K562 (cell line): ENCODE data around the gene TGFBR3L. TPM values are rescaled to one million over a fixed set of nuclear protein-coding genes. Genes with fewer than 3 reads are reported as not detected.

Experiments used
- ATF1 ChIP-seq, 2 experiments: fragments of 450-650 bp in 1 of 2; IDR thresholded peaks; 2 replicates each; pipeline ENCODE4 v1.6.1; 2016; ENCODE audit warnings: missing compliant biosample characterization in 1 of 2, missing genetic modification characterization in 1 of 2
- BACH1 ChIP-seq: fragments of 200-800 bp; sonication (Bioruptor generic); IDR thresholded peaks from 2 replicates; pipeline ENCODE4 v1.6.1; 2016; ENCODE audit warnings: missing genetic modification characterization, missing compliant biosample characterization
- BDP1 ChIP-seq: IDR thresholded peaks from 3 replicates; pipeline ENCODE4 v1.6.1; 2011; ENCODE audit not compliant: insufficient read length, insufficient read depth
- C11orf30 ChIP-seq: fragments of 450-650 bp; IDR thresholded peaks from 2 replicates; pipeline ENCODE4 v1.6.1; 2016; ENCODE audit warnings: low read depth, mild to moderate bottlenecking
- EP400 ChIP-seq: fragments of 450-650 bp; IDR thresholded peaks from 2 replicates; pipeline ENCODE4 v1.6.1; 2017; ENCODE audit warnings: antibody characterized with exemption, mild to moderate bottlenecking, moderate library complexity
- ESRRB ChIP-seq: fragments of 250-450 bp; sonication (Bioruptor Pico); IDR thresholded peaks from 2 replicates; pipeline ENCODE4 v1.5.0; 2020; ENCODE audit warnings: mild to moderate bottlenecking, moderate library complexity, borderline replicate concordance
- HEY1 ChIP-seq: fragments of 250-450 bp; sonication (Bioruptor Pico); IDR thresholded peaks from 2 replicates; pipeline ENCODE4 v1.5.0; 2020; ENCODE audit warnings: mild to moderate bottlenecking, moderate library complexity, borderline replicate concordance
- HINFP ChIP-seq: fragments of 450-650 bp; conservative IDR thresholded peaks from 2 replicates; pipeline ENCODE4 v1.6.1; 2016; ENCODE audit warnings: missing genetic modification characterization, low read depth, mild to moderate bottlenecking, control low read depth, missing compliant biosample characterization
- IRF9 ChIP-seq: fragments of 450-650 bp; IDR thresholded peaks from 2 replicates; pipeline ENCODE4 v1.6.1; 2016; ENCODE audit warnings: missing biosample characterization, missing genetic modification characterization
- KDM1A ChIP-seq, 2 experiments: fragments of 450-650 bp; IDR thresholded peaks; 2 replicates each; pipeline ENCODE4 v1.6.1; 2016; ENCODE audit warnings: mild to moderate bottlenecking in 2 of 2
- KHSRP ChIP-seq: fragments of 450-650 bp; IDR thresholded peaks from 2 replicates; pipeline ENCODE4 v1.6.1; 2017
- KLF10 ChIP-seq: fragments of 250-450 bp; sonication (Bioruptor Pico); IDR thresholded peaks from 2 replicates; pipeline ENCODE4 v1.6.1; 2021; ENCODE audit warnings: matching md5 sums
- MBD1 ChIP-seq: fragments of 250-450 bp; sonication (Bioruptor Pico); IDR thresholded peaks from 2 replicates; pipeline ENCODE4 v1.8.0; 2022; ENCODE audit warnings: inconsistent platforms
- POLR2AphosphoS2 ChIP-seq: IDR thresholded peaks from 2 replicates; pipeline ENCODE4 v1.6.1; 2012; ENCODE audit warnings: low read length, improper control_type of control experiment
- RBM15 ChIP-seq: fragments of 200-400 bp; formaldehyde crosslinking; IDR thresholded peaks from 2 replicates; pipeline ENCODE4 v1.6.1; 2018; ENCODE audit warnings: mild to moderate bottlenecking, low read length, moderate library complexity; ENCODE audit not compliant: insufficient read depth
- SMARCA5 ChIP-seq: fragments of 450-650 bp; IDR thresholded peaks from 2 replicates; pipeline ENCODE4 v1.6.1; 2016
- STAG1 ChIP-seq: sonication (generic); formaldehyde crosslinking; IDR thresholded peaks from 2 replicates; pipeline ENCODE4 v1.5.0; 2020; ENCODE audit warnings: missing genetic modification reagents, borderline replicate concordance
- TGIF2 ChIP-seq: sonication (generic); formaldehyde crosslinking; IDR thresholded peaks from 2 replicates; pipeline ENCODE4 v1.8.1; 2022; ENCODE audit warnings: mild to moderate bottlenecking, missing genetic modification reagents, moderate library complexity
- XRCC5 ChIP-seq: fragments of 200-400 bp; formaldehyde crosslinking; IDR thresholded peaks from 2 replicates; pipeline ENCODE4 v1.6.1; 2017; ENCODE audit warnings: low read depth, mild to moderate bottlenecking, low read length
- ZNF140 ChIP-seq: fragments of 250-450 bp; sonication (Bioruptor Pico); IDR thresholded peaks from 2 replicates; pipeline ENCODE4 v1.8.0; 2021; ENCODE audit warnings: moderate library complexity, mild to moderate bottlenecking, inconsistent platforms
- ZNF24 ChIP-seq: fragments of 450-650 bp; IDR thresholded peaks from 2 replicates; pipeline ENCODE4 v1.6.1; 2016
- ZNF445 ChIP-seq: fragments of 250-450 bp; sonication (Bioruptor Pico); IDR thresholded peaks from 2 replicates; pipeline ENCODE4 v1.4.0; 2020; ENCODE audit warnings: low read depth, mild to moderate bottlenecking, moderate library complexity
- ZNF778 ChIP-seq: fragments of 450-650 bp; formaldehyde crosslinking; IDR thresholded peaks from 2 replicates; pipeline ENCODE4 v1.4.0; 2020; ENCODE audit warnings: mild to moderate bottlenecking, moderate library complexity
- ZNF830 ChIP-seq: fragments of 250-450 bp; sonication (Bioruptor Pico); IDR thresholded peaks from 2 replicates; pipeline ENCODE4 v1.5.0; 2021; ENCODE audit warnings: mild to moderate bottlenecking
- polyA plus RNA-seq, 8 experiments: library from polyadenylated mRNA; depleted of rRNA in 4 of 8; stranded (reverse) in 5 of 8; unstranded in 3 of 8; fragments of >200 nt; fragmentation: Nextera tagmentation in 2 of 8; fragmentation: Illumina TruSeq in 1 of 8; extraction: Ambion mirVana in 2 of 8; extraction: Trizol in 1 of 8; gene quantifications; 2 replicates each; pipeline versions ENCODE4 v1.2.1 to v1.2.3, GENCODE V29; 2011 to 2014; ENCODE audit warnings: inconsistent platforms in 1 of 8, missing spikeins in 1 of 8
- total RNA-seq, 7 experiments: library from RNA; depleted of rRNA in 6 of 7; stranded (reverse); fragments of >200 nt in 6 of 7; fragmentation: Illumina TruSeq in 2 of 7; extraction: Trizol in 2 of 7; gene quantifications; 2 replicates each; pipeline versions ENCODE4 v1.2.1 to v1.2.3, GENCODE V29; 2011 to 2021; ENCODE audit warnings: low replicate concordance in 1 of 7
- TF ChIP-seq, protein P1 (sequence below): fragments of 250-450 bp; sonication (Bioruptor Pico); IDR thresholded peaks from 2 replicates; pipeline ENCODE4 v1.5.0; 2021

TGFBR3L gene
- total and polyA plus RNA-seq, 9 of the 15 experiments (the other 6 are each of a cell fraction or from before 2014, with no cell fraction given), result not detected

- TF ChIP-seq EP400, result no peak
- TF ChIP-seq ZNF445 (CRISPR knock-in tag), result no peak
- TF ChIP-seq KHSRP, result no peak
- TF ChIP-seq ZNF140 (CRISPR knock-in tag), result no peak
- no peak for TF ChIP-seq BDP1
- no peak for TF ChIP-seq HINFP
- TF ChIP-seq SMARCA5, result no peak
- TF ChIP-seq, protein P1, sequence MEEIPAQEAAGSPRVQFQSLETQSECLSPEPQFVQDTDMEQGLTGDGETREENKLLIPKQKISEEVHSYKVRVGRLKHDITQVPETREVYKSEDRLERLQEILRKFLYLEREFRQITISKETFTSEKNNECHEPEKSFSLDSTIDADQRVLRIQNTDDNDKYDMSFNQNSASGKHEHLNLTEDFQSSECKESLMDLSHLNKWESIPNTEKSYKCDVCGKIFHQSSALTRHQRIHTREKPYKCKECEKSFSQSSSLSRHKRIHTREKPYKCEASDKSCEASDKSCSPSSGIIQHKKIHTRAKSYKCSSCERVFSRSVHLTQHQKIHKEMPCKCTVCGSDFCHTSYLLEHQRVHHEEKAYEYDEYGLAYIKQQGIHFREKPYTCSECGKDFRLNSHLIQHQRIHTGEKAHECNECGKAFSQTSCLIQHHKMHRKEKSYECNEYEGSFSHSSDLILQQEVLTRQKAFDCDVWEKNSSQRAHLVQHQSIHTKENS (CRISPR knock-in tag), result no peak
- TF ChIP-seq POLR2AphosphoS2, result no peak
- TF ChIP-seq KDM1A (IDR thresholded peaks at IDR 0.05), result no peak
- no peak for TF ChIP-seq ZNF24
- TF ChIP-seq MBD1 (CRISPR knock-in tag), result no peak
- no peak for TF ChIP-seq ZNF778
- no peak for TF ChIP-seq IRF9
- no peak for TF ChIP-seq HEY1 (CRISPR knock-in tag)
- TF ChIP-seq ESRRB, result no peak
- TF ChIP-seq C11orf30, result no peak
- no peak for TF ChIP-seq KLF10
- no peak for TF ChIP-seq RBM15
- TF ChIP-seq BACH1 (tag), result no peak
- TF ChIP-seq ZNF830 (CRISPR knock-in tag), result no peak
- TF ChIP-seq STAG1, result no peak
- TF ChIP-seq TGIF2 (CRISPR knock-in tag), result 0 out of 2 replicates have a peak, but pooled peaks have one; percentile 16
- TF ChIP-seq ATF1 (CRISPR knock-in tag; IDR thresholded peaks at IDR 0.05), result no peak
- TF ChIP-seq ATF1 (tag; IDR thresholded peaks at IDR 0.05), result peak; percentile 71
- TF ChIP-seq XRCC5, result no peak
These were observed 10.7 kb downstream of the TGFBR3L start (continued) for GRCh38 chr19:7925171-7925851.
